H1 (cell line): ENCODE measurements around the gene PHACTR1. TPM values are rescaled to one million over a fixed set of nuclear protein-coding genes. Genes with fewer than 3 reads are reported as not detected.

Source experiments
- TAF1 ChIP-seq: IDR thresholded peaks from 2 replicates; pipeline ENCODE4 v1.6.1; 2011; ENCODE audit warnings: mild to moderate bottlenecking, low read depth, low read length
- polyA plus RNA-seq, 7 experiments: library from polyadenylated mRNA; depleted of rRNA in 3 of 7; stranded (reverse) in 5 of 7; unstranded in 2 of 7; fragments of >200 nt in 5 of 7; fragments of 200-250 nt in 2 of 7; gene quantifications; 1 replicate in 5 of 7; 2 replicates in 1 of 7; 4 replicates in 1 of 7; pipeline versions ENCODE4 v1.2.1 to v1.2.3, GENCODE V29; 2011 to 2013; ENCODE audit warnings: missing spikeins in 2 of 7, mixed read lengths in 2 of 7
- total RNA-seq: library from RNA; stranded (reverse); fragmentation: NEBNext Ultra II Directional; extraction: Animal tissue kit (Norgen Biotek cat#: 25700); gene quantifications from 2 replicates; pipeline ENCODE4 v1.2.1, GENCODE V29; 2021
- TF ChIP-seq, protein P1 (sequence below): IDR thresholded peaks from 2 replicates; pipeline ENCODE4 v1.6.1; 2011; ENCODE audit warnings: low read depth, mild to moderate bottlenecking, low read length; ENCODE audit not compliant: insufficient read depth
- TF ChIP-seq, protein P2 (sequence below): IDR thresholded peaks from 2 replicates; pipeline ENCODE4 v1.6.1; 2012; ENCODE audit warnings: inconsistent platforms

Gene PHACTR1
- total and polyA plus RNA-seq, 2 of the 8 experiments (the other 6 are each of a cell fraction or from before 2014, with no cell fraction given): 3.9 to 17.1 TPM

DNA sequence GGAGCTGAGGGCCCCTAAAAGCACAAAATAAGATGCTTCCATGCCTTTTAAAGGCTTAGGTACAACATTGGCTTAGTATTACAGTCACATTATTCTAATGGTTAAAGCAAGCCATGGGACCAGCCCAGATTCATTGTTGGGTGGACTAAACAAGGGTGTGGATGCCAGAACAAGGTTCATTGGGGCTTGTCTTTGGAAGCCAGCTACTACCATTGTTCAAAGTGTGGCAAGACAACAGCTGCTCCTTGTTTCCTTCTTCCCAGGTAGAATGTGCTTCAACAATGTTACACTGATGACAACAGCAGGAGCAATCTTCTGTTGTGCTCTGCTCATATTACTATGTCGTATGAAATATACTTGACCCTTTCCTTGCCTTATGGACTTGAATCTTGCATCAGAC, 350.3 kb downstream of the PHACTR1 start (continued):
- TF ChIP-seq, protein P1, sequence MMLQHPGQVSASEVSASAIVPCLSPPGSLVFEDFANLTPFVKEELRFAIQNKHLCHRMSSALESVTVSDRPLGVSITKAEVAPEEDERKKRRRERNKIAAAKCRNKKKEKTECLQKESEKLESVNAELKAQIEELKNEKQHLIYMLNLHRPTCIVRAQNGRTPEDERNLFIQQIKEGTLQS: no peak
- TF ChIP-seq TAF1: no peak
- TF ChIP-seq, protein P2, sequence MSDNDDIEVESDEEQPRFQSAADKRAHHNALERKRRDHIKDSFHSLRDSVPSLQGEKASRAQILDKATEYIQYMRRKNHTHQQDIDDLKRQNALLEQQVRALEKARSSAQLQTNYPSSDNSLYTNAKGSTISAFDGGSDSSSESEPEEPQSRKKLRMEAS: no peak
